Neural cell (in vitro differentiated cells): ENCODE measurements around the gene LETM1. TPM values are rescaled to one million over a fixed set of nuclear protein-coding genes. Genes with fewer than 3 reads are reported as not detected.

Experiments
- H2AFZ ChIP-seq: fragments of 200-600, 300-800 bp; sonication (generic), shearing (Covaris generic); 2 replicates; pipeline ENCODE4 v1.6.0; 2014; ENCODE audit warnings: low read depth, mild to moderate bottlenecking, antibody characterized with exemption, low read length, moderate library complexity
- H3F3A ChIP-seq: fragments of 200-600 bp; shearing (Covaris generic); 2 replicates; pipeline ENCODE4 v1.6.1; 2016; ENCODE audit warnings: mild to moderate bottlenecking, moderate library complexity, mixed read lengths, antibody characterized with exemption, low read length; ENCODE audit not compliant: insufficient read depth, poor library complexity, severe bottlenecking
- H3K27ac ChIP-seq: fragments of 200-600, 300-800 bp; sonication (generic), shearing (Covaris generic); 2 replicates; pipeline ENCODE4 v1.5.1; 2014; ENCODE audit warnings: mild to moderate bottlenecking, low read length, moderate library complexity
- H3K27me3 ChIP-seq: fragments of 300-800, 200-600 bp; sonication (generic), shearing (Covaris generic); 2 replicates; pipeline ENCODE4 v1.6.0; 2014; ENCODE audit warnings: mild to moderate bottlenecking, low read depth, low read length, moderate library complexity; ENCODE audit not compliant: insufficient read depth
- H3K36me3 ChIP-seq: fragments of 300-800, 200-600 bp; sonication (generic), shearing (Covaris generic); 2 replicates; pipeline ENCODE4 v1.5.1; 2014; ENCODE audit warnings: mild to moderate bottlenecking, antibody characterized with exemption, low read length, moderate library complexity; ENCODE audit not compliant: insufficient read depth
- H3K4me2 ChIP-seq: fragments of 300-800, 200-600 bp; sonication (generic), shearing (Covaris generic); 2 replicates; pipeline ENCODE4 v1.6.0; 2014; ENCODE audit warnings: mild to moderate bottlenecking, low read length
- H3K4me3 ChIP-seq: fragments of 300-800, 200-600 bp; sonication (generic), shearing (Covaris generic); 2 replicates; pipeline ENCODE4 v1.5.1; 2014; ENCODE audit warnings: mild to moderate bottlenecking, low read length, moderate library complexity
- H3K79me2 ChIP-seq: fragments of 200-600 bp; shearing (Covaris generic); replicated peaks from 2 replicates; pipeline ENCODE4 v1.6.0; 2014; ENCODE audit warnings: mild to moderate bottlenecking, low read length, moderate library complexity; ENCODE audit not compliant: insufficient read depth
- H3K9ac ChIP-seq: fragments of 300-800, 200-600 bp; sonication (generic), shearing (Covaris generic); 2 replicates; pipeline ENCODE4 v1.6.1; 2016; ENCODE audit warnings: mild to moderate bottlenecking, low read length, mixed read lengths
- H3K9me2 ChIP-seq: fragments of 200-600 bp; shearing (Covaris generic); 2 replicates; pipeline ENCODE4 v1.6.1; 2016; ENCODE audit warnings: mild to moderate bottlenecking, low read length, mixed read lengths; ENCODE audit not compliant: insufficient read depth
- H3K9me3 ChIP-seq: fragments of 200-600, 300-800 bp; sonication (generic), shearing (Covaris generic); 2 replicates; pipeline ENCODE4 v1.6.1; 2016; ENCODE audit warnings: mild to moderate bottlenecking, mixed run types, low read length, moderate library complexity, mixed read lengths
- H4K20me1 ChIP-seq: fragments of 200-600 bp; shearing (Covaris generic); 2 replicates; pipeline ENCODE4 v1.6.1; 2016; ENCODE audit warnings: mild to moderate bottlenecking, mixed run types; ENCODE audit not compliant: insufficient read depth
- CTCF ChIP-seq: fragments of 450-650 bp; IDR thresholded peaks from 2 replicates; pipeline ENCODE4 v1.5.1; 2014; ENCODE audit warnings: antibody characterized with exemption, mild to moderate bottlenecking, moderate library complexity; ENCODE audit not compliant: poor library complexity, severe bottlenecking
- EP300 ChIP-seq: fragments of 450-650 bp; conservative IDR thresholded peaks from 2 replicates; pipeline ENCODE4 v1.6.1; 2014; ENCODE audit warnings: antibody characterized with exemption, mild to moderate bottlenecking, moderate library complexity; ENCODE audit not compliant: poor library complexity, severe bottlenecking
- EZH2 ChIP-seq: fragments of 200-600, 300-800 bp; shearing (Covaris generic), sonication (generic); IDR thresholded peaks from 2 replicates; pipeline ENCODE4 v1.6.1; 2014; ENCODE audit warnings: antibody characterized with exemption, low read length, borderline replicate concordance, mild to moderate bottlenecking; ENCODE audit not compliant: insufficient read depth, poor library complexity, severe bottlenecking
- MXI1 ChIP-seq: fragments of 450-650 bp; conservative IDR thresholded peaks from 2 replicates; pipeline ENCODE4 v1.6.1; 2014; ENCODE audit warnings: antibody characterized with exemption, mild to moderate bottlenecking; ENCODE audit not compliant: poor library complexity, severe bottlenecking
- POLR2AphosphoS5 ChIP-seq: IDR thresholded peaks from 2 replicates; pipeline ENCODE4 v1.6.1; 2012
- RAD21 ChIP-seq: fragments of 450-650 bp; conservative IDR thresholded peaks from 2 replicates; pipeline ENCODE4 v1.6.1; 2014; ENCODE audit warnings: antibody characterized with exemption, mild to moderate bottlenecking, moderate library complexity
- REST ChIP-seq: IDR thresholded peaks from 2 replicates; pipeline ENCODE4 v1.6.1; 2012; ENCODE audit warnings: borderline replicate concordance
- SMC3 ChIP-seq: fragments of 450-650 bp; conservative IDR thresholded peaks from 2 replicates; pipeline ENCODE4 v1.6.1; 2014; ENCODE audit warnings: antibody characterized with exemption, mild to moderate bottlenecking, moderate library complexity; ENCODE audit not compliant: poor library complexity
- TAF1 ChIP-seq: IDR thresholded peaks from 2 replicates; pipeline ENCODE4 v1.6.1; 2012; ENCODE audit warnings: low read depth
- polyA plus RNA-seq: library from polyadenylated mRNA; depleted of rRNA; stranded (reverse); fragments of >200 nt; gene quantifications from 2 replicates; pipeline ENCODE4 v1.2.3, GENCODE V29; 2014

Gene LETM1
- polyA plus RNA-seq, 1 donor from 2014 or later: 38.9 TPM

GRCh38 chr4:1895971-1896657, 40.2 kb upstream of the LETM1 start:
- no peaks in the 10 kb centered on the region for H3K9me2 ChIP-seq
- no peaks in the 10 kb centered on the region for H3K36me3 ChIP-seq
- no peak overlapping the region for H3K4me2 ChIP-seq
- peaks cover 75% of the 10 kb centered on the region for H3K79me2 ChIP-seq
- H2AFZ ChIP-seq: no peak overlapping the region
- H3K9me3 ChIP-seq: no peaks in the 10 kb centered on the region
- no peak overlapping the region for H3K27ac ChIP-seq
- TF ChIP-seq SMC3 (no peak), EZH2 (no peak), TAF1 (no peak), MXI1 (no peak), CTCF (no peak), POLR2AphosphoS5 (no peak), RAD21 (no peak), EP300 (no peak), REST (no peak)
- H3K27me3 ChIP-seq: no peaks in the 10 kb centered on the region
- peaks cover 4% of the 10 kb centered on the region for H4K20me1 ChIP-seq
- H3K9ac ChIP-seq: no peak overlapping the region
- H3K4me3 ChIP-seq: no peak overlapping the region
- no peaks in the 10 kb centered on the region for H3F3A ChIP-seq

- H3K9me3 ChIP-seq: no peaks in the 10 kb centered on the region
- H3F3A ChIP-seq: no peaks in the 10 kb centered on the region
- H4K20me1 ChIP-seq: no peaks in the 10 kb centered on the region
- no peak overlapping the region for H3K9ac ChIP-seq
- H3K36me3 ChIP-seq: no peaks in the 10 kb centered on the region
- no peak overlapping the region for H3K27ac ChIP-seq
- H3K27me3 ChIP-seq: no peaks in the 10 kb centered on the region
- H3K4me2 ChIP-seq: no peak overlapping the region
- H2AFZ ChIP-seq: no peak overlapping the region
- no peaks in the 10 kb centered on the region for H3K9me2 ChIP-seq
- TF ChIP-seq MXI1 (no peak), EP300 (no peak), POLR2AphosphoS5 (no peak), RAD21 (no peak)
- H3K4me3 ChIP-seq: no peak overlapping the region
- peaks cover 75% of the 10 kb centered on the region for H3K79me2 ChIP-seq
These were observed 35.1 kb upstream of the LETM1 start for GRCh38 chr4:1890979-1891570.
